Activated naive CD8-positive, alpha-beta T cell treated with anti-CD3 and anti-CD28 coated beads, Interleukin-2, amount 50 U/mL, for 24 hours (primary cell): ENCODE data around the gene PHLDA2.

Experiments used
- ATAC-seq: fragments of 150-1000 bp; cut with Tn5 transposase; one replicate; pipeline ENCODE4 v1.10.0; 2021
- DNase-seq: peaks from one replicate; pipeline ENCODE4 v3.0.0; 2021
- H3K27ac Mint-ChIP-seq: one replicate; pipeline ENCODE4 v1.8.0; 2021; ENCODE audit warnings: mild to moderate bottlenecking, mixed read lengths
- H3K27me3 Mint-ChIP-seq: one replicate; pipeline ENCODE4 v1.8.0; 2021; ENCODE audit warnings: mixed read lengths
- H3K36me3 Mint-ChIP-seq: one replicate; pipeline ENCODE4 v1.8.0; 2021; ENCODE audit warnings: low read depth, mixed read lengths
- H3K4me1 Mint-ChIP-seq: one replicate; pipeline ENCODE4 v1.8.0; 2021; ENCODE audit warnings: mixed read lengths
- H3K4me3 Mint-ChIP-seq: one replicate; pipeline ENCODE4 v1.8.0; 2021; ENCODE audit warnings: mild to moderate bottlenecking, moderate library complexity, mixed read lengths
- H3K9me3 Mint-ChIP-seq: one replicate; pipeline ENCODE4 v1.8.0; 2021; ENCODE audit warnings: mixed read lengths

PHLDA2 gene

DNA sequence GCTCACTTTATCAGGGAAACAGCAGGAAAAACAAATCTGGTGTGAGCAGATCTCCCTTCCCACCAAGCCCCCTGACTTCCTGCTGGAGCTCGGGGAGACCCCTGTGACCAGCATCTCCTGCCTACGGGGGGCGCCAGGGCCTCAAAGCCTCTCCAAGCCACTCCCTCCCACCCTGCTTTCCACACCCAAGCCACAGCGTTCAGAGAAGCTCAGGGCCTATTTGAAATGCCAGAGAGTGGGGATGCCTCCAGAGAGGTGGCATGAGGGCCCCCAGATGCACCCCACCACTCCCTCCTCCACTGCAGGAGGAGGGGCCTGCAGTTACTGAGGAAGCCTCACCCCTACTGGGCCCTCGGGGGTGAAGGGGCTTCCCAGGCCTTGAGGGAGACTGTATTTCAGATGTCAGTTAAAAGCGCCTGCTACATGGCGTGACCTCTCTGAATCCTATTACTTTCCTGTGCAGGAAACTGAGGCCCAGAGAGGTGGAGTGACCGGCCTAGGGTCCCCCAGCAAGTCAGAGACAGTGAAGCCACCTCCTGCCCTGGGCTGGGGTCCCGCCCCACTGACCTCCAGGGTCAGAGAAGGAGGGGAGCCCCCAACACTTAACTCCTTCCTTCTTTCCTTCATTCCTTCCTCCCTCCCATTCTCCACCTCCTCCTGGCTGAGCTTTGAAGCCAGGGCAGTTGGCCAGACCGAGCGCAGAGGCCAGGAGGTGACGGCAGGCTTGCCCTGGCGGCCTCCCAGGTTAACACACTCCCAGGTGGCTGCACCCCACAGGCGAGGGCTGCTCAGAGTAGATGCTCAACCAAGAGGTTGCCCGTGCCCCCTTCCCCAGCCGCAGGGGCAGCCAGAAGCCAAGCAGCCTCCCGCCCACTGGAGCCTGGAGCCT is 37.6 kb downstream of the PHLDA2 start:
- Mint-ChIP-seq H3K4me1 (peaks cover 18% of the 10 kb centered on the region), H3K27me3 (peaks cover 2% of the 10 kb centered on the region), H3K27ac (no peak overlapping the region), H3K4me3 (peak overlapping the region; percentile 76), H3K9me3 (no peaks in the 10 kb centered on the region), H3K36me3 (no peaks in the 10 kb centered on the region)
- DNase-seq (no peak), ATAC-seq (no peak)

DNA sequence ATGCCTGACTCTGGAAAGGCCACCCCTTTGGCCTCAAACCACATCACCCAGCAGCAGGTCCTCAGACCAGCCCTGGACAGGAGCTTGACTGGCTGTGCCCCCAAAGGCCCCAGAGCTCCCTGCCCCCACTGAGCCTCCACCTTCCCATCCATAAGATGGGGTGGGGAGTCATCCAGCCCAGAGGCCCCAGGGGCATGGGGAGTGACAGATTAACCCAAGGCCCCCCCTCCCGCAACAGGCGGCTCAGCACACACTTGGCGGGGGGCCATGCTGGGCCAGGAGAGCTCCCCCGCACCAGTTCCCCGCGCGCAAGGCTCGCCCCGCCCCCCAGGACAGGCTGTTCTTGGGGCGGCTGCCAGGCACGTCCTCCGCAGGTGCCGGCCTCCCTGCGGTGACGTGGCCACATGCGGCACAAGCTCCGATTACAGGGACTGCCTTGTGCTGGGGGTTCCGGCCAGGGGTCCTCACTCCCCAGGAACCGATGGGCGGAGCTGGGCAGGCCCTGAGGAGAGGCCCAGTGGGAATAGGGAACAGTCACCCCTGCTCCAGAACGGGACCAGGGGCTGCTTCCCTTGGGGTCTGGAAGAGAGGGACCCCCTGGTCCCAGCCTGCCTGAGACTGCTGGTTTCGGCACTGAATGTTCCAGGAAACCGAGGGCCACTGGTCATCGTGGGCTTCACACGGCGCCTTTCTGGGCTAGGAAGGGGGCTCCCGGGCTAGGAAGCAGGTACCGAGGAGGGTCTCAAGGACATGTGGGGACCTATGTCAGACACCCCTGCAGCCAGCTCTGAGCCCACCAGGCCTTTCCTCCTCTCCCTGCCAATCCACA is 38.5 kb downstream of the PHLDA2 start:
- H3K9me3 Mint-ChIP-seq, result no peaks in the 10 kb centered on the region
- no peaks in the 10 kb centered on the region for H3K36me3 Mint-ChIP-seq
- peaks cover 2% of the 10 kb centered on the region for H3K27me3 Mint-ChIP-seq
- no peak overlapping the region for H3K27ac Mint-ChIP-seq
- DNase-seq, result no peak
- no peak for ATAC-seq
- H3K4me1 Mint-ChIP-seq, result peaks cover 18% of the 10 kb centered on the region
- H3K4me3 Mint-ChIP-seq, result no peak overlapping the region

DNA sequence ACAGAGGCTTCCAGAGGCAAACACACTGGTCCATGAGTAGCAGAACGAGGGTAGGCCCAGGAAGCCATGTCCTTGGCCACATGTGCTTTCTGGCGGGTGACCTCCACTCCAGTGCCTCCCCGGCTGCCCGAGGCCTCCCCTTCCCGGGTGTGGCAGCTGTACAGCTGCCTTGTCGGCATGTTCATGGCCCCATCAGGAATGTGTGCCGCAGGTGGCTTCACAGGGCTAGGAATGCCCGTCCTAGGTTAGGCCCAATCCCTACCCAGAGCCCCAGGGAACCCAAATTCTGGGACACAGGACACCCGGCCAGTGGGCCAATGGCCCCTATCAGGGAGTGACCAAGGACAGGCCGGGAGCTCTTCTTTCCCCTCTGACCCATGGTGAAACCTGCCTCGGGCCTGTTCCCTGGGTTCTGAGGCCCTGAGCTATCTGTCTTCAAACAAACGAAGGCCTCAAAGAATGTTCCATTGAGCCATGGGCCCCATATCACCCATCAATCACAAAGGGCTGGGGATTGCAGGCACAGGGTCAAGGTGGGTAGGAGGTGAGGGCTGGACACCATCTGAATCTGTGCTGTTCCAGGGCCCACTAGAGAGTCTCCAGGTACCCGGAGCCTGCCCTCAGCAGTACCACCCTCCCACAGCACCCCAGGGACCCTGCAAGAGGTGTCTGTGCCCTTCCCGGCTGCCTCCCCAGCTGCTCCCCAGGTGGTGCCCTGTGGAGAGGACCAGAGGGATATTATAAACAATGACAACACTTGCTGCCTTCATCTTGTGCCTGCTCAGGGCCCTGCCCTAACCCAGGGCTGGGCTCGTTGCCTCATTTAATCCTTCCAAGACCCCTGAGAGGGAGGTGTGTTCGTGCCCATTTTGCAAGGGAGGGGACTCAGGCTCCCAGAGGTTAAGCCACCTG is 39.6 kb downstream of the PHLDA2 start:
- ATAC-seq (no peak), DNase-seq (no peak)
- Mint-ChIP-seq H3K27me3 (peaks cover 2% of the 10 kb centered on the region), H3K4me1 (peaks cover 21% of the 10 kb centered on the region), H3K27ac (no peak overlapping the region), H3K4me3 (no peak overlapping the region), H3K36me3 (no peaks in the 10 kb centered on the region), H3K9me3 (no peaks in the 10 kb centered on the region)

DNA sequence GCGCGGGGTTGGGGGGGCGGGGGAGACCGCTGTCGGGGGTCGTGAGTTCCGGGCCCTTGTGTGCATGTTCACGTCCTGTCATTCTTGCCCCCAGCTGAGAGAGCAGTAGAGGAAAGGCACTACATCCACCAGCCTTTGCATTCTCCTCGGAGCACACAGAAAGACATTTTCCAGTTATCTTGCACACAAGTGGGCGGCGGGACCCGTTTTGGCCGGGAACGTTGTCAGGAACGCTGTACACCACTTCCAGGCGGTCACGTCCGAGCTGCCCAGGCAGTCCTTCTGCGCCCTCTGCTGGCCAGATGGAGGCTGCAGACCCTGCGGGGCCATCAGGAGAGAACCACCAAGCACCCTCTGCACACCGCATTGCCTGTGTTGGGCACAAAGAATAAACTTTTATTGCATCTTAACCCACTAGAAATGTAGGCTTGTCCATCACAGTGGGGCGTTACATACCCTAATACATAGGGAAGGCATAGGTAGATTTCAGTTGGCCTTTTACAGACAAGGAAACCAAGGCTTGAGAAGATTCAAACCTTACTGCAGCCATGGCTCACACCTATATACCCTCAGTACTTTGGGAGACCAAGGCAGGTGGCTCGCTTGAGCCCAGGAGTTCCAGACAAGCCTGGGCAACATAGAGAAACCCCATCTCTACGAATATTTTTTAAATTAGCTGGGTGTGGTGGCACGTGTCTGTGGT is 40.8 kb downstream of the PHLDA2 start:
- DNase-seq (peak; percentile 93), ATAC-seq (peak; percentile 45)
- no peak overlapping the region for H3K4me3 Mint-ChIP-seq
- H3K36me3 Mint-ChIP-seq, result no peaks in the 10 kb centered on the region
- peaks cover 21% of the 10 kb centered on the region for H3K4me1 Mint-ChIP-seq
- no peak overlapping the region for H3K27ac Mint-ChIP-seq
- no peaks in the 10 kb centered on the region for H3K9me3 Mint-ChIP-seq
- H3K27me3 Mint-ChIP-seq, result peaks cover 4% of the 10 kb centered on the region

DNA sequence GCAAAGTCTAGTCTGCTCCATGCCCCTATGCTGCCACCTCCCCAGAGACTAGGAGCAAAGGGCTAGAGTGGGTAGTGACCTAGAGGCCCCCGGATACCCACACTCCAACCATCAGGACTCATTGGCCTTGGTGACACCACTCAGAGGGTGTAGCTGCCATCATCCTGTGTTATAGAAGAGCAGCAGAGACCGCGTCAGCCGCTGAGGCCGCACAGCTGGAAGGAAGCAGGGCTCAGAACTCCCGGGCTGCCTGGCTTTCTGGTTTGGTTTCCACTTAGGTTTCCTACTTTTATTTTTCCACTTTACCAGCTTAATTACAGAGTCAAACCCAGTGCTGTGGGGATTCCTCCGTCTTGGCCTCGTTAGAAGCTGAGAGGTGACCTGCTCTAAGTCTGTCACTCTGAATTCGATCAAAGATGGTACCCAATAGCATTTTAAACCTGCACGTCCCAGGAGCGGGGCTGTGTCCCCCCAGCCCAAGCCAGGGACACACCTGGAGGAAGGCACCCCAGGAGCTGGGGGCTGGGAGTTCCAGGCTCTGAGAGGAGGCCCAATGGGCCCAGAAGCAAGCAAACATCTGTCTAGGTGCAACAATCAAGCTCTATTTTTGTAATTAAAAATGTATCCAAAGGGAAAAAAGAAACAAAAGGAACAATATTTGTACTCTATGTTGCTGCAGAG is 41.6 kb downstream of the PHLDA2 start:
- no peak overlapping the region for H3K4me3 Mint-ChIP-seq
- peaks cover 12% of the 10 kb centered on the region for H3K27me3 Mint-ChIP-seq

DNA sequence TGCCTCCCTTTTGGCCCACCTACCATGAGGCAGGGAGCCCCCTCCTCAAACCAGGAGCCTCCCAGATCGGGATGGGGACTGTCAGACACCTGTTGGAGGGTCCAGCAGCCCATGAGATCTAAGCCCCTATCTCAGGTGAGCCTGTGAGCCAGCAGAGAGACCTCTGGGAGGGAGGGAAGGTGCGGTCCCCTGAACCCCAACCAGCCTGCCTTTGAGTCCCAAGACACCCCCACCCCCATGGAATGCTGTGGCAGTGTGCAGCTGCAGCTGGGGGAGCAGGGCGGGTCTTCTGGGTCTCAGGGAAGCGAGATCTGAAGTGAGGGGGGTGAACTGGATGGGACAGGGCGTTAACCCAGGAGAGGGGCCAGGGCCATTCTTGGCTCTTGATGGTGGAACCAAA is 42.3 kb downstream of the PHLDA2 start:
- peaks cover 14% of the 10 kb centered on the region for H3K27me3 Mint-ChIP-seq
- H3K36me3 Mint-ChIP-seq, result no peaks in the 10 kb centered on the region
- ATAC-seq, result no peak
- no peak for DNase-seq
- no peak overlapping the region for H3K4me3 Mint-ChIP-seq
- H3K4me1 Mint-ChIP-seq, result peaks cover 13% of the 10 kb centered on the region
- H3K9me3 Mint-ChIP-seq, result no peaks in the 10 kb centered on the region
- H3K27ac Mint-ChIP-seq, result no peak overlapping the region

More for the DNA sequence above, 41.6 kb downstream of the PHLDA2 start:
- Mint-ChIP-seq H3K27ac (no peak overlapping the region), H3K4me1 (peaks cover 17% of the 10 kb centered on the region), H3K9me3 (no peaks in the 10 kb centered on the region), H3K36me3 (no peaks in the 10 kb centered on the region)
- ATAC-seq, result no peak
- DNase-seq, result no peak

DNA sequence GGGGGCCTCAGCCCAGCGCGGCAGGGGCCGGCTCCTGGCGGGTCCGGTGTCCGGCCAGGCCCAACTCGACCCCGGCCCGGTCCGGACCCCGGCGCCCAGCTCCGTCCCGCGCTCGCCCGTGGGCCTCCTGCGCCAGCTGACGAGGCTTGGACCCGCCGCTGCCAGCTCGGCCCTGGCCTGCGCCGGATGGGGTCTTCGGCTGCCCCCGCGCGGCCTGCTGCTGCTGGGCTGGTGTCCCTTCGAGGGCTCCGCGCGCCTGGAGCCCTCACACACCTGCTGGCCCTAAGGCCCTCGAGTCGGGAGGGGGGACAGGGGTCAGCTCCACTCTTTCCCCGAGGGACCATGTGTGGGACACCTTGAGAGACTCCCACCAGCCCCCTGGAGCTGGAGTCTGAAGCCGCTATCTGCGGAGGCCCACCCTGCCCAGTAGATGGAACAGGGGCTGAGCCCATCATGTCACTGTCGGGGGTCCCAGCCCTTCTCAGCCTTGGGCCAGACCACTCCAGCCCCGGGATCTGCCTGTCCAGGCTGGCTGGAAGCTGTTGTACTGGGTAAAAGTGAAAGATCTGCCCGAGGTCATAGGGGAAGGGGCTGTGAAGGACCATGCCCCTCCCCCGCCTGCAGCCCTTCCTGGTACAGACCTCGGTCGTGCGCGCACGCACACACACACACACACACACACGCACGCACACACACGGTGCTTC is 42.9 kb downstream of the PHLDA2 start:
- Mint-ChIP-seq H3K36me3 (no peaks in the 10 kb centered on the region), H3K4me1 (peaks cover 7% of the 10 kb centered on the region), H3K27ac (no peak overlapping the region), H3K9me3 (no peaks in the 10 kb centered on the region), H3K4me3 (no peak overlapping the region), H3K27me3 (peaks cover 14% of the 10 kb centered on the region)
- DNase-seq, result no peak
- no peak for ATAC-seq

DNA sequence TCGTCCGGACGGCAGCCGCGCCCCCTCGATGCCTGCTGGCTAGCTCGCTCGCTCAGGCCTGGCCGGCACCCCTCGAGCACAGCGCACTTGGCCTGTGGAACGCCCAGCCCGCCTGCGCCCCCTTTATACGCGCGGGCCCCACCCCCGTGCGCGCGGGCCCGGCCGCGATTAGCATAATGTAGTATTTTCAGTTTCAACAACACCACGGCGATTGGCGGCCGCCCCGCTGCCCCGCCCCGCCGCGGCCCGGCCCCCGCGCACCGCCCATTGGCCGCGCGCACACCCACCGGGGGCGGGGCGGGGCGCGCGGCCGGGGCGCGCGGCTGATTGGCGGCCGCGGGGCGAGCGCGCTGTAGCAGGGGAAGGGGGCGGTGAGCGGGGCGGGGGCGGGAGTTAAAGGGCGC is 43.5 kb downstream of the PHLDA2 start, which contains the start of gene CDKN1C:
Gene CDKN1C (minus strand): TSS at position 98 of the 404 bp plus-strand sequence. CDS start 319 bp downstream, outside the sequence.
- DNase-seq (peak; percentile 78), ATAC-seq (peak; percentile 76)
- Mint-ChIP-seq H3K4me1 (peaks cover 7% of the 10 kb centered on the region), H3K27ac (peak within 1 kb of the TSS; percentile 64), H3K27me3 (peaks cover 14% of the 10 kb centered on the region), H3K36me3 (no peaks in the 10 kb centered on the region), H3K9me3 (no peaks in the 10 kb centered on the region), H3K4me3 (peak within 1 kb of the TSS; percentile 82)

DNA sequence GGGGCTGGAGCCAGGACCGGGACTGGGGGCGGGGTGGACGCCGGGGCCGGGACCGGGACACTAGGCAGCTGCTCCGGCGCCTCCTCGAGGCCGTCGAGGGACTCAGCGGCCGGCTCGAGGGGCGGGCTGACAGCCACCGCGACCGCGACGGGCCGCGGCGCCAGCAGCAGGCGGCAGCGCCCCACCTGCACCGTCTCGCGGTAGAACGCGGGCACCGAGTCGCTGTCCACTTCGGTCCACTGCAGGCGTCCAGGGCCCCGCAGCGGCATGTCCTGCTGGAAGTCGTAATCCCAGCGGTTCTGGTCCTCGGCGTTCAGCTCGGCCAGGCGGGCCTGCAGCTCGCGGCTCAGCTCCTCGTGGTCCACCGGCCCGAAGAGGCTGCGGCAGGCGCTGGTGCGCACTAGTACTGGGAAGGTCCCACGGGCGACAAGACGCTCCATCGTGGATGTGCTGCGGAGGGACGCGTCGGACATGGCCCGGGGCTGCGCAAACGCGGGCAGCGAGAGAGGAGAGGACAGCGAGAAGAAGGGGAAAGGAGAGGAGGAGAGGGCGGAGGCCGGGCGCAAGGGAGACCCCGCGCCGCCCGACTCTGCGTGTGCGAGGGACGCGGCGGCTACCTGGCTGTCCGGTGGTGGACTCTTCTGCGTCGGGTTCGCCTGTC is 44.1 kb downstream of the PHLDA2 start:
- Mint-ChIP-seq H3K27ac (peak overlapping the region; percentile 64), H3K9me3 (no peaks in the 10 kb centered on the region), H3K4me3 (peak overlapping the region; percentile 82), H3K27me3 (peaks cover 14% of the 10 kb centered on the region), H3K4me1 (peaks cover 7% of the 10 kb centered on the region), H3K36me3 (no peaks in the 10 kb centered on the region)
- peak; percentile 44 for DNase-seq
- ATAC-seq, result no peak

DNA sequence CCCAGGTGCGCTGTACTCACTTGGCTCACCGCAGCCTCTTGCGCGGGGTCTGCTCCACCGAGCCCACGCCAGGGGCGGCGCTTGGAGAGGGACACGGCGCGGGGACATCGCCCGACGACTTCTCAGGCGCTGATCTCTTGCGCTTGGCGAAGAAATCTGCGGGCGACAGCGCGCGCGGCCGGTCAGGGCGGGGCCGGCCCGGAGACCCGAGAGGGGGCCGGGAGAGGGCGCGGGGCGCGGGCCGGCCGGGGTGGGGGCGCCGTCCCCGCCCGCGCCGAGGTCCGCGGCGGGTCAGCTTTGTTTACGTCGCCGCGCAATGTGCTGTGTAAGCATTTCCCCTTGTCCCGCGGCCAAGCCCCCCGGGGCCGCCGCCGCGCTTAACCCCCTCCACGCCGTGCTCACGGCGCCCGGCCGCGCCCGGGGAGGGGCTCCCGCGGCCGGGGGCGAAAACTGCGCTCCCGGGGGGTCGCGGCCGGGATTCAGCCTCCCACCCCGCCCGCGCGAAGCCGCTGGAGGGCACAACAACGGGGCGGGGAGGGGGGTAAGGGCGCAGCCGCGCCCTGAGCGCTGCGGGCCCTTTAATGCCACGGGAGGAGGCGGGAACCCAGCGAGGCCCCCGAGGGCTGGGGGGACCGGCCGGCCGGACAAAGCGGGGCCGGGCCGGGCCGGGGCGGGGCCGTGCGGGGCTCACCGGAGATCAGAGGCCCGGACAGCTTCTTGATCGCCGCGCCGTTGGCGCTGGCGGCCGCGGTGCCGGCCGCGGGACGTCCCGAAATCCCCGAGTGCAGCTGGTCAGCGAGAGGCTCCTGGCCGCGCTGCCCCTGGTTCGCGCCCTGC is 45.0 kb downstream of the PHLDA2 start:
- no peak overlapping the region for H3K27ac Mint-ChIP-seq
- peaks cover 14% of the 10 kb centered on the region for H3K27me3 Mint-ChIP-seq
- H3K9me3 Mint-ChIP-seq, result no peaks in the 10 kb centered on the region
- DNase-seq, result no peak
- no peak for ATAC-seq
- no peak overlapping the region for H3K4me3 Mint-ChIP-seq
- H3K36me3 Mint-ChIP-seq, result no peaks in the 10 kb centered on the region
- H3K4me1 Mint-ChIP-seq, result peaks cover 7% of the 10 kb centered on the region

DNA sequence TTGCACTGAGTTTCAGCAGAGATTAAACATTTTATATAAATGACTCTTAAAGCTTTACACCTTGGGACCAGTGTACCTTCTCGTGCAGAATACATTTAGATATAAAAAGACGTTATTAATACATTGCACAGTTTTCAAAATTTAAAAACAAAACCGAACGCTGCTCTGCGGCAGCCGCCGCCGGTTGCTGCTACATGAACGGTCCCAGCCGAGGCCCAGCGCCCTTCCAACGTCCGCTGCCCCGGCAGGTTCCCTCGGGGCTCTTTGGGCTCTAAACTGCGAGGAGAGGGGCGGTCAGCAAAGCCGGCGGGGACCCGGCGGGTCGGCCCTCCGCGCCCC is 45.6 kb downstream of the PHLDA2 start:
- ATAC-seq, result no peak
- Mint-ChIP-seq H3K27ac (no peak overlapping the region), H3K9me3 (no peaks in the 10 kb centered on the region), H3K36me3 (no peaks in the 10 kb centered on the region), H3K4me1 (peaks cover 7% of the 10 kb centered on the region), H3K27me3 (peaks cover 14% of the 10 kb centered on the region), H3K4me3 (peak overlapping the region; percentile 46)
- no peak for DNase-seq
